ENCODE measurements around the gene NRCAM.

DNA sequence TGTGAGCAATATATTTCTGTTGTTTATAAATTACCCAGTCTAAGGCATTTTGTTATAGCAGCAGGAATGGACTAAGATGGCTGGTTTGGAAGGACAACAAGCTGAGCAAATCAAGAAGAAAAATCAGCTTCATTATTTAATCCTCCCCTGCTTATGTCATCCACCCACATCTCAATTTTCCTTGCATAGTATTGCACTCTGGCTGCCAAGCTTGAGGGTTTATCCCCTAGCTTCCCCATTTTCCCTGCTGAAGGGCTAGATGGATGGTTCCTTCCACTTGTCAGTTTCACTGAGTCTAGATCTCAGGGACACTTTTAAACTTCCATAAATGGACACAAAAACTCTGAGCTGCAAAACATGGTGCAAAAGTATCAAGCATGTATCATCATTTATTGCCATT, 250.9 kb downstream of the NRCAM start:
- TF ChIP-seq, protein P1, sequence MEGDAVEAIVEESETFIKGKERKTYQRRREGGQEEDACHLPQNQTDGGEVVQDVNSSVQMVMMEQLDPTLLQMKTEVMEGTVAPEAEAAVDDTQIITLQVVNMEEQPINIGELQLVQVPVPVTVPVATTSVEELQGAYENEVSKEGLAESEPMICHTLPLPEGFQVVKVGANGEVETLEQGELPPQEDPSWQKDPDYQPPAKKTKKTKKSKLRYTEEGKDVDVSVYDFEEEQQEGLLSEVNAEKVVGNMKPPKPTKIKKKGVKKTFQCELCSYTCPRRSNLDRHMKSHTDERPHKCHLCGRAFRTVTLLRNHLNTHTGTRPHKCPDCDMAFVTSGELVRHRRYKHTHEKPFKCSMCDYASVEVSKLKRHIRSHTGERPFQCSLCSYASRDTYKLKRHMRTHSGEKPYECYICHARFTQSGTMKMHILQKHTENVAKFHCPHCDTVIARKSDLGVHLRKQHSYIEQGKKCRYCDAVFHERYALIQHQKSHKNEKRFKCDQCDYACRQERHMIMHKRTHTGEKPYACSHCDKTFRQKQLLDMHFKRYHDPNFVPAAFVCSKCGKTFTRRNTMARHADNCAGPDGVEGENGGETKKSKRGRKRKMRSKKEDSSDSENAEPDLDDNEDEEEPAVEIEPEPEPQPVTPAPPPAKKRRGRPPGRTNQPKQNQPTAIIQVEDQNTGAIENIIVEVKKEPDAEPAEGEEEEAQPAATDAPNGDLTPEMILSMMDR (IDR thresholded peaks at IDR 0.05), result no peak
- no peak for TF ChIP-seq POLR2A (IDR thresholded peaks at IDR 0.05)
- TF ChIP-seq POLR2AphosphoS5 (IDR thresholded peaks at IDR 0.05; ENCODE audit: insufficient read depth in 1 of 2, low read depth in 1 of 2), result no peak

Data from vagina (tissue), 2 donors.